Mammary epithelial cell (primary cell): ENCODE results near the gene ADAM23.

Experiments used
- EZH2 ChIP-seq: IDR thresholded peaks from 2 replicates; pipeline ENCODE4 v1.6.1; 2012; ENCODE audit warnings: low read length, inconsistent platforms, borderline replicate concordance
- TF ChIP-seq, protein P1 (sequence below), 2 donors: IDR thresholded peaks in 1 of 2; conservative IDR thresholded peaks in 1 of 2; 2 replicates each; pipeline ENCODE4 v1.5.1; 2011 to 2012; ENCODE audit warnings: inconsistent platforms in 2 of 2, low read length in 2 of 2, mild to moderate bottlenecking in 2 of 2, control low read depth in 1 of 2, low read depth in 1 of 2; ENCODE audit not compliant: insufficient read depth in 1 of 2; ENCODE audit errors: extremely low read depth in 1 of 2

DNA sequence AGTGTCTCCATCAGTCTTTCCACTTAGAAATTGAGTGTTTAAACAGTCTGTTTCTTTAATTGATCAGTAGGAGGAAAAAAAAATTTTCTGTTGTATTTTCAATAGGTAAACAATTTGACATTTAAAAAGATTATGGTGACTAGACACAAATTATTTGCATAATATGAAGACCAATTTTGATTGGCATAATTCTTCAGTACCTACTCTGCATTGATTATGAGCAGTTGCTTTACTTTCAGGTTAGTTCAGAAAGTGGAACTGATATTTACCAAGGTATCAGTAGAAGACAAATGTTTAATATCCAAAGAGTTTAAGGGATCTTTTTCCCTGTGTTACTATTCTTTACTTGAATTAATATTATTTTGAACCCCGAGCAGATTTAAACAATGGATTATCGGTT lies 2.6 kb downstream of the ADAM23 start:
- TF ChIP-seq EZH2, result no peak
- TF ChIP-seq, protein P1, sequence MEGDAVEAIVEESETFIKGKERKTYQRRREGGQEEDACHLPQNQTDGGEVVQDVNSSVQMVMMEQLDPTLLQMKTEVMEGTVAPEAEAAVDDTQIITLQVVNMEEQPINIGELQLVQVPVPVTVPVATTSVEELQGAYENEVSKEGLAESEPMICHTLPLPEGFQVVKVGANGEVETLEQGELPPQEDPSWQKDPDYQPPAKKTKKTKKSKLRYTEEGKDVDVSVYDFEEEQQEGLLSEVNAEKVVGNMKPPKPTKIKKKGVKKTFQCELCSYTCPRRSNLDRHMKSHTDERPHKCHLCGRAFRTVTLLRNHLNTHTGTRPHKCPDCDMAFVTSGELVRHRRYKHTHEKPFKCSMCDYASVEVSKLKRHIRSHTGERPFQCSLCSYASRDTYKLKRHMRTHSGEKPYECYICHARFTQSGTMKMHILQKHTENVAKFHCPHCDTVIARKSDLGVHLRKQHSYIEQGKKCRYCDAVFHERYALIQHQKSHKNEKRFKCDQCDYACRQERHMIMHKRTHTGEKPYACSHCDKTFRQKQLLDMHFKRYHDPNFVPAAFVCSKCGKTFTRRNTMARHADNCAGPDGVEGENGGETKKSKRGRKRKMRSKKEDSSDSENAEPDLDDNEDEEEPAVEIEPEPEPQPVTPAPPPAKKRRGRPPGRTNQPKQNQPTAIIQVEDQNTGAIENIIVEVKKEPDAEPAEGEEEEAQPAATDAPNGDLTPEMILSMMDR (conservative IDR thresholded peaks at IDR 0.05 in 1 of 2, IDR thresholded peaks at IDR 0.05 in 1 of 2; ENCODE audit: extremely low read depth in 1 of 2, insufficient read depth in 1 of 2, low read depth in 1 of 2, low read length in 2 of 2), result no peak
